Posterior cingulate gyrus (tissue), 11 donors: Measurements from ENCODE around the gene SCIN.

Experiments
- DNase-seq, 10 donors: peaks; one replicate each; pipeline versions ENCODE4 v3.0.0 to v3.0.0-alpha.2; 2020 to 2021; ENCODE audit warnings: mixed read lengths in 3 of 10
- intact Hi-C: fragments of 100-400 bp; cut with DNase I; formaldehyde crosslinking; loops from one replicate; pipeline ENCODE4 v1.15.1; 2023

SCIN gene

DNA sequence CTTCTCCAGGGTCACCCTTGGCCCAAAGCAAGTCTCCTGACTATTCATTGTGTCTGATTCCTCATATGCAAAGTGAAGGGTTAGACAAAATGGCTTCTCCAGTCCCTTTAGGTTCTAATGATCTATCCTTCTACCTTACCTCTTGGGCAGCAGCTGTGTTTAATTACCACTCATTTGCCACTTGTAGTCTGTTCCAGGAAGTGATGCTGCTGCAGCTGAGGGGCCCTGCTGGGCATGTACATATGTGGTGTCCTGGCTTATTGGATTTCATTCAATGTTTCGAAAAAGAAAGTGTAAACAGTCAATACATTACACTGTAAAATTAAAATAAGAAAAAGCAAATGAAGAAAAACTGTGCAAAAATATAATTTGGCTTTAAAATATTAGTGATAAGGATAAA lies 36.6 kb downstream of the SCIN start:
- DNase-seq, result no peak
- intact Hi-C loops, result no loop called here

DNA sequence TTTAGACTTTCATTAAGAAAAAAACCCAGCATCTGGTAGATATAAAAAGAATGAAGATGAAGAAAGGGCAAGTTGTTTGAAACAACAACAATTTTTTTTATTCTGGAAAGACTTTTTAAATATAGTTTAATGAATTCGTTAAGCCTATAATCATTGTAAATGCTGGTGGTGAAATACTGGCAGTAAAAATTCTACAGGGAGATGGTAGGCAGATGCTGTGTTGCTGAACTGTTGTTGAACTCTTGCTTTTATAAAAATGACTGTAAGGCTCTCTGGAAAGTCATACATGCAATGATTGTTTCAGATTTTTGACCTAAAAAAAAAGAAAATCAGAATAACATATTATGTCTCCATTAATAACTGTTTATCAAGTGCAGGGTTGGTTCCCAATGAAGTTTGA lies 39.0 kb downstream of the SCIN start:
- intact Hi-C loops, result no loop called here
- no peak for DNase-seq

DNA sequence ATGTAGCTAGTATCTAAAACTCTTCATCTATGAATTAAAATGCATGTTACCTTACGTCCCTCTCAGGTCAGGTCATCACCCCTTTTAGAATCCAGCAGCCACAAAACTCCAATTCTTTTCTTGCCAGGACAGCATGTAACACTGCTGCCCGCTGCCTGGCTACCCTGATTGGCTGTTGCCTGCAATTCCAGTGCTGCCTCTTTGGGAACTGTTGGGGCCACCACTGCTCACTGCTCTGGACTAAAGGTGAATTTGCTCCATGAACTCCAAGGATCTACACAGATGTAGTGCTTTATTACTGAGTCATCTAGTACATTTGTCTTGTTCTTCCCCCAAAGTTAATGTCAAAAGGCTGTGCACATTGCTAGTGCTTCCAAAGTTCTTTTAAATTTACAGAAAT lies 40.4 kb downstream of the SCIN start:
- DNase-seq, result no peak
- intact Hi-C loops, result no loop called here

- DNase-seq, result no peak
- intact Hi-C loops, result no loop called here
Observed at GRCh38 chr7:12612622-12613021, 42.1 kb downstream of the SCIN start.

DNA sequence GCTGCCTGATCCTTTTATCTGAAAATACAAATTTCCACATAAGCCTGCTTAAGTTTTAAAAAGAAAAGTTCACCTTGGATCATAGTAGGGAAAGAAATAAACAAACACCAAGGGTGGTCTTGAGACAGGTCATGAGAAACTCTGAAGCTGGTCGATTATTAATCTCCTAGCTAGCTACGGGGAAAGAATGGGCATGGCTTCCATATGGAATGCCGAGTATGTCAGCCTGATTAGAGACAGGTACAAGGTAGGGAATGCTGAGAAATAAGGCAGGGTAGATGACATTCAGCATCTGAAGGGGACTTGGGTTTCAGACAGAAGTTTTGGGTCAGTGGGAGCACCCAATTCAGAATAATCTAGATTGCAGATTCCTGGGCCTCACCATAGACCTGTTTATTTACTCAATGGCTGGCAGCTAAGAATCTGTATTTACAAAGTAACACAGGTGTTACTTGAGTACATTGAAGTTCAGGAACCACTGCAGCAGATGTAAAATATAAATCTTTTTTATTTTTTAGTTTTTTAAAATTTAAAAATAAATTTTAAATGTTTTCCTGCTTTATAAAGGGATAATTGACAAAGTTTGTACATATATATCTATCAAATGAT lies 49.0 kb downstream of the SCIN start:
- DNase-seq, result no peak
- intact Hi-C loops, result no loop called here

DNA sequence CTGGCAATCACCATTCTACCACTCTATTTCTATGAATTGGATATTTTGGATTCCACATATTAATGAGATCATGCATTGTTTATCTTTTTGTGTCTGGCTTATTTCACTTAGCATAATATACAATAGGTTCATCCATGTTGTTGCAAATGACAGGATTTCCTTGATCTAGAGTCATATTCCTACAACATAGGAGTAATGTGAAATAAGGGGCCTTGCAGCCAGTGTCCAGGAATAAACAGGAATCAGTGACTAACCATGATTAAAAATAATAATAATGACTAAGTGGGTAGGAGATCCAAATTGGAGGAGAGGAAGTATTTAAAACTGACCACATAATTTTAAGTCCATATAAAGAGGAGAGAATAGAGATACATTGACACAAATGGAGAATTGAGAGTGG lies 49.9 kb downstream of the SCIN start:
- DNase-seq, result no peak
- intact Hi-C loops, result no loop called here

DNA sequence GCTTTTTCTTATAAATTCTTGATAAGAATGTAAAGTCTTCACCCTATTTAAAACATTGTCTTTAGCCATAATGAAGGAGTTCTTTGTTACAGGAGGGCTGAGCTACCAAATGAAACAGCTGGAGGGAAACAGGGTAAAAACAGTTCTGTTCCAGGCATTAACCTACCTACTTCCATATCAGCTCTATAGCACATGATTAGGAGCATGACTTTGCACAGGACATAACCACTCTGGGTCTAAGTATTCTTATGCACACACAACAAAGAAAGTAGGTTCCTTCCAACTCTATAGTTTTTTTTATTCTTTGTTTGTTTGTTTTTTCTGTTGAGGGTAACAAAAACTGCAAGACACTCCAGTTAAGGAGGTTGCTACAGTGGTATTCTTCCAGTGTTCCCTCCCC lies 52.7 kb downstream of the SCIN start:
- no peak for DNase-seq
- intact Hi-C loops, result no loop called here

DNA sequence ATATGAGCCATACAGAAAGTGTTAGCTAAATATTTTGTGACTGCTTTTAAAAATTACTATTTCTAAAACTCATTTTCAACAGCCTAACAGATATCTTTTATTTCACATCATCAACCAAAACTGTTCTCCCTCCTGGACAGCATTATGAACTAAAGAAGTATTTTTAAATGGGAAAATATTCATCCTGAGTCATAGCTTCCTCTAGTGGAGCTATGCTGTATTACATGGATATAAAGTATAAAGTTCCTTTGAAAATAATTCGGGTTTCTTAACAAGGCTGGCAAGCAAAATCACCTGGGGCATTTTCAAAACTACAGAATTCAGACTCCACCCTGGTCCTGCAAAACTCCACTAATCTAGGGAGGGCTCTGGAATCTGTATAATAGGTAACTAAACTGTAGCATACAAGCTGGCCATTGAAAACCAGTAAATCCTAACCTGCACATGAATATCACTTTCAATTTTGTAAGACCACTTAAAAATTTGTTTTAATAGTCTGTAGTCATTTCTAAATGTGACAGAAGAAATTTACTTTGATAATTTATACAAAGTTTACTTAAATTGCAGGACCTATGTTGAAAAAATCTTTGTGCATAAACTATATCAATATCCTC lies 53.5 kb downstream of the SCIN start:
- intact Hi-C loops, result loop anchor here (1.0 kb wide), 1 partner anchor 99 kb away; no protein-coding TSS in a partner anchor
- no peak for DNase-seq

- intact Hi-C loops, result no loop called here
- DNase-seq, result no peak
Observed at GRCh38 chr7:12625836-12626235, 55.3 kb downstream of the SCIN start.

GRCh38 chr7:12629816-12630512 lies 59.4 kb downstream of the SCIN start:
- intact Hi-C loops, result no loop called here

GRCh38 chr7:12630513-12630819 lies 59.9 kb downstream of the SCIN start:
- no peak for DNase-seq
- intact Hi-C loops, result no loop called here

More at GRCh38 chr7:12629816-12630512, 59.4 kb downstream of the SCIN start:
- no peak for DNase-seq

GRCh38 chr7:12633582-12633981 lies 63.1 kb downstream of the SCIN start:
- intact Hi-C loops, result no loop called here
- no peak for DNase-seq

DNA sequence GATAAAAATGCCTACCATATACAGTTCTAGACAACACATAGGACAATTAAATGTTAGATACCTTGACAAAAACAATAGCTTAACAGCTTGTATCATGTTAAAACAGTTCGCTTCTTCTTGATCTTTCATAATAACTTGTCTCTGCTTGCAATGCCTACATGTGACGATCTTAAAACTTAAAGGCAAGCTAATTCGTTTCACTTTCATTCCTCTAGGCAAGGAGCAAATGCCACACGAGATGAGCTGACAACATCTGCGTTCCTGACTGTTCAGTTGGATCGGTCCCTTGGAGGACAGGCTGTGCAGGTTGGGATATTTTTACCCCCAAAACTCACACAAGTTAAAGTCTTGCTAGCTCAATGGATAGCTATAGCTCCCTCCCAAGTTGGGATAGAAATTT lies 65.3 kb downstream of the SCIN start:
- DNase-seq, result no peak
- intact Hi-C loops, result no loop called here

DNA sequence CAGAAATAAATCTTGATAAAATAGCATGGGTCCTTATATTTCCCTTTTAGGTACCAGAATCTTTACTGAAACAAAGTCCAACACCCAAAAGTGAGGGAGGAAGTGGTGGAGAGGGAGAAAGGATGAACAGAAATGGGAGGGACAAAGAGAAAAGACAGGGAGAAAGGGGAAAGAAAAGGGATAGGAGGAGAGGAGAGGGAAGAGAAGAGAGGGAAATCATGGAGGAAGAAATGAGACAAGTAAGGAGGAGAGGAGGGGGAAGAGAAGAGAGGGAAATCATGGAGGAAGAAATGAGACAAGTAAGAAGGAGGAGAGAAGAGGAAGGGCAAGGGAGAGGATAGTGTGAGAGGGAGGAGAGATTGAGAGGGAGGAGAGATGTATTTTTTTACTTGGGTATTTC lies 66.8 kb downstream of the SCIN start:
- intact Hi-C loops, result no loop called here
- no peak for DNase-seq

DNA sequence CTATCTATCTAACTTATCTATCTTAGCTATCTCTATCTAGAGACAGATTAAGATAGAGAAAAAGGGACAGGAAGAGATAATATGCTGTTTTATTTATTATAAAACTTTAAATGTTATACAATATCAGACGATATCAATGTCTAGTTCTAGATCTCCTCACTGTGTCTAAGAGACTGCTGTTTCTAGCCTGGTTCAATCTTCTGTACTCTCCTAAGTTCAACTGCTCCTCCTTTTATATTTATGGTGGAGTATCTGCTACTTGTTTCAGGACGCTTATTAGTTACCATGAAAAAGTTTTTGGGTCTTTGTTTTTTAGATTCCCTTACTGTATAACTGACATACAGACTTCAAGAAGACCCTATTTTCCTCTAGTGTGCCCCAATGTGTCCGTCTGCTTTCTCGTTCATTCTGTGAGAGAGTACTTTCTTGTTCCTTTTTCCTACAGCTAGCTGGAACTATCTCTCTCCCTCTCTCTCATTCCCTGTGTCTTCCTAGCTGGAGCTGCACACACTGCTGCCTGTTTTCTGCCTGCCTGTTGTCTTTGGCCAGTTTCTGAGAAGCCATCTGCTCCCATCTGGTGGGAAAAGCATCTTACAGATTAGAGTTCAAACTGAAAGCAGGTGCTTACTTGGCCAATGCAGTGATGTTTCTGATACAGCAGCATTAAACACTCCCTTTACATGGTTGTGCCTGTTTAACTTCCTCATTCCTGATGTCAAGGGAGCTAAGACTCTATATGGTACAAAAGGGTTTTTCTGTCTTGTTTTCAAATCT lies 67.5 kb downstream of the SCIN start:
- peak in 1 of 10 donors; percentile 55 for DNase-seq
- intact Hi-C loops, result loop anchor here (2.0 kb wide), 1 partner anchor 625 kb away; no protein-coding TSS in a partner anchor

DNA sequence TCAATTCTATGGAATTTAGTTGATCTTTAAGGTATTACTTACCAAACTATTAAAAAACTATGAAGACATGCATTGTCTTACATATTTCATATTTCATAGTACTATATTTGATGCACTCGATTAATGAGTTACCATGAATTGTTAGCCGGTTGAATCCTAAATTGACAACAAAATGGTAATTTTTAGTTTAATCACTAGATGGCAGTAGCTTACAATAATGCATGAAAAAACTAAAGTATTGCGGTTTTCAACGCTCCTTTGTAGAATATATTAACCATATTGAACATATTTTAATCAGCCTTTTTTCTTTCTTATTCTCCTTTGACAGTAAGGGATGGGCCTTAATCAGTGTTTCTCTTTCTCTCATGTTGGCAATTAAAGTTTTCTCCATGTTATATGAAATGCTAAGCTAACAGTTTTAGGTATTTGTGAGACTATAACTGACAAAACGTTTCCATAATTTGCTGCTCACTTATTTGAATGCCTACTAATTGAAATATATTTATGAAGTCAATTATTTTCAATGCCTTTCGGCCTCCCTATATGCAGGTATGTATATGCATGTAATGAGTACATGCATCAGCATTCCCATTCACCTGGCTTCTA lies 68.4 kb downstream of the SCIN start:
- intact Hi-C loops, result loop anchor here (2.0 kb wide), 1 partner anchor 624 kb away; no protein-coding TSS in a partner anchor
- no peak for DNase-seq

DNA sequence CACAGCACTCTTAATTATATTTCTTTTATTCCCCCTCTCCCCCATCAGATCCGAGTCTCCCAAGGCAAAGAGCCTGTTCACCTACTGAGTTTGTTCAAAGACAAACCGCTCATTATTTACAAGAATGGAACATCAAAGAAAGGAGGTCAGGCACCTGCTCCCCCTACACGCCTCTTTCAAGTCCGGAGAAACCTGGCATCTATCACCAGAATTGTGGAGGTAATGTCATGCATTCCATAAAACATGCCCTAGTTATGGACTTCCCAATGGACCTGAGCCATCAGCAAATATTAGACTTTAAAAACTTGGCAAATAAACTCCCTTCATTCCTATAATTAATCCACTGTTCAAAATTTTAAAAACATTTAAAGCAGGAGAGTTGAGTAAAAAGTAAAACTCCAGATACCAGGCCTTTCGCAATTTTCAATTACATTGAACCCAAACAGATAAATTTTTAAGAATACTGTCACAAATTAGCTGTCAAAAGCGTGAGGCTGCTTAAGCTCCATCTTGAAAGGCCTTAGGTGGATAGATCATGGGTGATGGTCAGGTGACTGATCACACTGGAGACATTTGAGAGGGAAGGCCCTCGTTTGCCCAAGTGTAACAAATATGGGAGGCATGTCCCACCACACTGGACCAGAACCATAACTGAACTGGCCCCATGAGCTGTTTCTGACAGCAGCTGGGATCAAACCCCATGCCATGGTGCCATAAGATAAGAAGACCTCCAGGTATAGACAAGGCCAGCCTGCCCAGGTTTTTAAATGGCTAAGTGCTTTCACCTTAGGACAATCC lies 70.0 kb downstream of the SCIN start:
- intact Hi-C loops, result no loop called here
- no peak for DNase-seq

DNA sequence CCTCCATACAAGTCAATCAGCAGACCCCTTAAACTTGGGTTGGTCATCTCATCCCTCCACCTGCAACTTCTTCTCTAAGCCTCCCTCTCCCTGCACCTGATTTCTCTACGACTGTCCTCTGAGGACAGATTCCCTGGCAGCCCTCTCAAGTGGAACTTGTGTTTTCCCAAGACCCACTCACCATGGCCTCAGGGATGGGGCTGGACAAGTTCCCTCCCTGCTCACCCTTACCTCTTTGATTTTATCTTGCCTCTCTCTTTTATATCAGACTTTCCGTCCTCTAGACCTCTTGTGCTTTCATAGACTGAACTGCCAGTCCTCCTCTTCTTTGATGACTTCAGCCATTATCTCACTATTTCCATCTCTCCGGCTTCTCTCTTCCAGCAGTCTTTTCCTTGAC lies 70.7 kb downstream of the SCIN start:
- intact Hi-C loops, result no loop called here
- no peak for DNase-seq

- intact Hi-C loops, result no loop called here
- DNase-seq, result no peak
Observed at GRCh38 chr7:12642508-12642907, 72.0 kb downstream of the SCIN start.

GRCh38 chr7:12643001-12643643 lies 72.6 kb downstream of the SCIN start:
- no peak for DNase-seq
- intact Hi-C loops, result no loop called here
